Body of pancreas (tissue), 4 donors: ENCODE data around the gene AGT. TPM values are rescaled to one million over a fixed set of nuclear protein-coding genes. Genes with fewer than 3 reads are reported as not detected.

Experiments
- ATAC-seq: fragments of 150-250 bp; one replicate; pipeline ENCODE4 v1.9.1; 2016
- DNase-seq, 4 donors: peaks; one replicate each; pipeline ENCODE4 v3.0.0-alpha.2; 2019
- H3K27ac ChIP-seq, 4 donors: fragments of 200-600 bp; sonication (generic); 1 replicate in 3 of 4; 2 replicates in 1 of 4; pipeline versions ENCODE4 v1.5.1 to v1.6.1; 2016 to 2019; ENCODE audit warnings: mild to moderate bottlenecking in 1 of 4, mixed read lengths in 1 of 4, moderate library complexity in 1 of 4
- H3K27me3 ChIP-seq, 2 donors: fragments of 200-600 bp; sonication (generic); one replicate each; pipeline ENCODE4 v1.6.0; 2016; ENCODE audit warnings: mild to moderate bottlenecking in 1 of 2
- H3K36me3 ChIP-seq, 2 donors: fragments of 200-600 bp; sonication (generic); replicated peaks in 1 of 2; 2 replicates each; pipeline ENCODE4 v1.5.1; 2016; ENCODE audit warnings: low read depth in 2 of 2; ENCODE audit not compliant: insufficient read depth in 1 of 2
- H3K4me1 ChIP-seq: fragments of 200-600 bp; sonication (generic); one replicate; pipeline ENCODE4 v1.6.0; 2016
- H3K4me3 ChIP-seq, 2 donors: fragments of 200-600 bp; sonication (generic); 1 replicate in 1 of 2; 2 replicates in 1 of 2; pipeline ENCODE4 v1.5.1; 2016 to 2019
- H3K9me3 ChIP-seq, 3 donors: fragments of 200-600 bp; sonication (generic); 1 replicate in 2 of 3; 2 replicates in 1 of 3; pipeline ENCODE4 v1.5.1; 2016
- CTCF ChIP-seq, 7 experiments: fragments of 450-650 bp in 4 of 7; fragments of 200-600 bp in 3 of 7; sonication (generic) in 3 of 7; IDR thresholded peaks; one replicate each; pipeline ENCODE4 v1.5.1; 2016 to 2019; ENCODE audit warnings: antibody characterized with exemption in 7 of 7
- POLR2A ChIP-seq, 3 donors: fragments of 450-650 bp; IDR thresholded peaks; one replicate each; pipeline ENCODE4 v1.6.1; 2016; ENCODE audit warnings: antibody characterized with exemption in 3 of 3, mild to moderate bottlenecking in 2 of 3
- WGBS, 2 donors: methylation state at CpG; one replicate each; pipeline ENCODE4 v1.1.5; 2017; 5-methylcytosine and 5-hydroxymethylcytosine counted together
- intact Hi-C: fragments of 100-400 bp; cut with DNase I; formaldehyde crosslinking; loops from one replicate; pipeline ENCODE4 v1.15.1; 2023
- total RNA-seq, 2 donors: library from RNA; depleted of rRNA; stranded (reverse); fragments of >200 nt; gene quantifications; one replicate each; pipeline ENCODE4 v1.1.0, GENCODE V29; 2016

AGT gene
- total RNA-seq, 2 donors from 2014 or later = 5.6 to 11.2 TPM

DNA sequence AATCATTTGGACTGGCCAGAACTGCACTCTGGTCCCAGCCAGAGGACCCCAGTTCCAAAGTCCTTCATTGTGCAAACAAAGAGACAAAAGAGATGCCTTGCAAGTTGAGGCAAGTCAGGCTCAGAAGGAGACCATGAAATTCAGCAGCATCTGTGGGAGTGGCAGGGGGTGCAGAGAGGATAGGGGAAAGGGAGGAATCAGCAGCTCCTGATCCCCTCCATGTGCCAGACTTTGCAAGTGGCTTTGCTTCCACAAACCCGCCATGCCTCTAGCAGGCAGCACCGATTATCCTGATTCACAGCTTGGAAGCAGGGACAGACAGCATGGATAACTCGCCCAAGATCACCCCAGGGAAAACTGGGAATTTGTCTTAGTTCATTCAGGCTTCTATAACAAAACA is 31.1 kb upstream of the AGT start:
- no peak overlapping the region for H3K4me3 ChIP-seq
- 76% methylated on average over 3 of the region's 3 CpGs for WGBS, 2 donors
- H3K36me3 ChIP-seq = no peaks in the 10 kb centered on the region
- ATAC-seq = no peak
- H3K27me3 ChIP-seq = no peaks in the 10 kb centered on the region
- no peak for TF ChIP-seq CTCF (IDR thresholded peaks at IDR 0.05)
- H3K9me3 ChIP-seq = no peaks in the 10 kb centered on the region
- intact Hi-C loops = no loop called here
- DNase-seq = no peak
- H3K27ac ChIP-seq = no peak overlapping the region
- H3K4me1 ChIP-seq = no peaks in the 10 kb centered on the region

- intact Hi-C loops = no loop called here
- H3K4me1 ChIP-seq = no peaks in the 10 kb centered on the region
- 68 to 87% methylated on average over 5 of the region's 5 CpGs for WGBS, 2 donors
These were observed 30.5 kb upstream of the AGT start for GRCh38 chr1:230744382-230744781.

GRCh38 chr1:230743899-230744298 is 30.0 kb upstream of the AGT start:
- no peak for ATAC-seq
- 81 to 96% methylated on average over 2 of the region's 2 CpGs for WGBS, 2 donors
- Histone ChIP-seq H3K27ac (no peak overlapping the region), H3K36me3 (no peaks in the 10 kb centered on the region), H3K27me3 (no peaks in the 10 kb centered on the region), H3K4me3 (no peak overlapping the region), H3K9me3 (no peaks in the 10 kb centered on the region), H3K4me1 (no peaks in the 10 kb centered on the region)
- intact Hi-C loops = no loop called here
- TF ChIP-seq POLR2A (IDR thresholded peaks at IDR 0.05) = no peak
- TF ChIP-seq CTCF (IDR thresholded peaks at IDR 0.05) = no peak
- DNase-seq = no peak

More at GRCh38 chr1:230744382-230744781, 30.5 kb upstream of the AGT start:
- Histone ChIP-seq H3K9me3 (no peaks in the 10 kb centered on the region), H3K36me3 (no peaks in the 10 kb centered on the region), H3K4me3 (no peak overlapping the region), H3K27me3 (no peaks in the 10 kb centered on the region), H3K27ac (no peak overlapping the region)
- TF ChIP-seq POLR2A (IDR thresholded peaks at IDR 0.05) = no peak
- no peak for TF ChIP-seq CTCF (IDR thresholded peaks at IDR 0.05)
- ATAC-seq (no peak), DNase-seq (no peak)

DNA sequence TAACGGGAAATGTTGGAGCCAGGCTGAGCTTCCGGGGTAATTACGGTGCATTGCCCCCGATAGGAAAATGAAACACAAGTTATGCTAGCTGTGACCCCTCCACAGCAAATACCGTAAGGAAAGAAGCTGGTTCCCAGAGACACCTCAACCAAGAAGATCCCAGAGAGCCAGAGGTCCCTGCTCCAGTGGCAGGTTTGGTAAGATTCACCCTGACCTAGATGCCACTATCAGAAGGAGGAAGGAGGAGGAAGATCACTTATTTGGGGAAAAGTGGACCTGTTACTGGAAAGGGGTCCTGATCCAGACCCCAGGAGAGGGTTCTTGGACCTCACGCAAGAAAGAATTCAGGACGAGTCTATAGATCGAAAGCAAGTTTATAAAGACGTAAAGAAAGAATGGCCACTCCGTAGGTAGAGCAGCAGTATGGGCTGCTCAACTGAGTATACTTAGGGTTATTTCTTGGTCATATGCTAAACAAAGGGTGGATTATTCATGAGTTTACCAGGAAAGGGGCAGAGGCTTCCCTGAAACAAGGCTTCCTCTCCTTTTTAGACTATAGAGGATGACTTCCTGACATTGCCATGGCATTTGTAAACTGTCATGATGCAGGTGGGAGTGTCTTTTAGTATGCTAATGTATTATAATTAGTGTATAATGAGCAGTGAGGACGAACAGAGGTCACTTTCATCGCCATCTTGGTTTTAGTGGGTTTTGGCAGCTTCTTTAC is 25.8 kb upstream of the AGT start:
- 92% methylated on average over 12 of the region's 12 CpGs for WGBS, 2 donors
- intact Hi-C loops = no loop called here

More for the DNA sequence above, 25.8 kb upstream of the AGT start:
- Histone ChIP-seq H3K4me1 (no peaks in the 10 kb centered on the region), H3K36me3 (no peaks in the 10 kb centered on the region), H3K4me3 (no peak overlapping the region), H3K9me3 (no peaks in the 10 kb centered on the region), H3K27me3 (no peaks in the 10 kb centered on the region), H3K27ac (no peak overlapping the region)
- TF ChIP-seq CTCF (IDR thresholded peaks at IDR 0.05) (no peak), POLR2A (IDR thresholded peaks at IDR 0.05) (no peak)
- no peak for ATAC-seq
- no peak for DNase-seq
